GM10266 (cell line): Measurements from ENCODE around the gene GRM3.

Source experiments
- DNase-seq: peaks from one replicate; pipeline ENCODE4 v3.0.0; 2012; ENCODE audit errors: extremely low spot score
- TF ChIP-seq, protein P1 (sequence below): IDR thresholded peaks from 2 replicates; pipeline ENCODE4 v1.5.1; 2012; ENCODE audit warnings: mild to moderate bottlenecking, low read depth; ENCODE audit not compliant: control insufficient read depth, insufficient read depth; ENCODE audit errors: missing control alignments

GRM3 gene

DNA sequence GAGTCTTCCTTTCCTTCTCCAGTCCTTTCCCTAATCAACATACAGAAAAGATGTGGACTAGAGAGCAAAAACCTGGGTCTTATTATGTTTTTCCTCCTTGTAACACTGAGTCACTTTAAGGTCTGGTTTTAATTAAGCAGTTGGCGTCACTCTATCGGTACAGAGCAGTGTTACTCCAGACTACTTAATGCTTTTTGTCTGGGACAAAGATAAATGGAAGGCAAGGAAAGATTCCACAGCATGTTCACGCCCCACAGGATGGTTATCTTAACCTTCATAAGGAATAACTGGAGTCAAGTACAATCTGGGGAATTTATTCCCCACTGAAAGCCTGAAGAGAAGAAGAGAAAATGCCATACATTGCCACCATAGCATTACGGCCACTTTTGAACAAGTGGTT, 270.0 kb downstream of the GRM3 start:
- no peak for DNase-seq
- TF ChIP-seq, protein P1, sequence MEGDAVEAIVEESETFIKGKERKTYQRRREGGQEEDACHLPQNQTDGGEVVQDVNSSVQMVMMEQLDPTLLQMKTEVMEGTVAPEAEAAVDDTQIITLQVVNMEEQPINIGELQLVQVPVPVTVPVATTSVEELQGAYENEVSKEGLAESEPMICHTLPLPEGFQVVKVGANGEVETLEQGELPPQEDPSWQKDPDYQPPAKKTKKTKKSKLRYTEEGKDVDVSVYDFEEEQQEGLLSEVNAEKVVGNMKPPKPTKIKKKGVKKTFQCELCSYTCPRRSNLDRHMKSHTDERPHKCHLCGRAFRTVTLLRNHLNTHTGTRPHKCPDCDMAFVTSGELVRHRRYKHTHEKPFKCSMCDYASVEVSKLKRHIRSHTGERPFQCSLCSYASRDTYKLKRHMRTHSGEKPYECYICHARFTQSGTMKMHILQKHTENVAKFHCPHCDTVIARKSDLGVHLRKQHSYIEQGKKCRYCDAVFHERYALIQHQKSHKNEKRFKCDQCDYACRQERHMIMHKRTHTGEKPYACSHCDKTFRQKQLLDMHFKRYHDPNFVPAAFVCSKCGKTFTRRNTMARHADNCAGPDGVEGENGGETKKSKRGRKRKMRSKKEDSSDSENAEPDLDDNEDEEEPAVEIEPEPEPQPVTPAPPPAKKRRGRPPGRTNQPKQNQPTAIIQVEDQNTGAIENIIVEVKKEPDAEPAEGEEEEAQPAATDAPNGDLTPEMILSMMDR: no peak
